Stimulated activated CD4-positive, alpha-beta T cell treated with anti-CD3 and anti-CD28 coated beads, Interleukin-1b, Interleukin-23, amount 100 ng/mL, for 24 hours (primary cell): ENCODE results near the gene ZDHHC3.

Experiments used
- DNase-seq, 4 experiments: peaks; one replicate each; pipeline ENCODE4 v3.0.0-alpha.2; 2020; ENCODE audit warnings: low read depth in 4 of 4, low spot score in 1 of 4

Gene ZDHHC3, protein sequence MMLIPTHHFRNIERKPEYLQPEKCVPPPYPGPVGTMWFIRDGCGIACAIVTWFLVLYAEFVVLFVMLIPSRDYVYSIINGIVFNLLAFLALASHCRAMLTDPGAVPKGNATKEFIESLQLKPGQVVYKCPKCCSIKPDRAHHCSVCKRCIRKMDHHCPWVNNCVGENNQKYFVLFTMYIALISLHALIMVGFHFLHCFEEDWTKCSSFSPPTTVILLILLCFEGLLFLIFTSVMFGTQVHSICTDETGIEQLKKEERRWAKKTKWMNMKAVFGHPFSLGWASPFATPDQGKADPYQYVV

DNA sequence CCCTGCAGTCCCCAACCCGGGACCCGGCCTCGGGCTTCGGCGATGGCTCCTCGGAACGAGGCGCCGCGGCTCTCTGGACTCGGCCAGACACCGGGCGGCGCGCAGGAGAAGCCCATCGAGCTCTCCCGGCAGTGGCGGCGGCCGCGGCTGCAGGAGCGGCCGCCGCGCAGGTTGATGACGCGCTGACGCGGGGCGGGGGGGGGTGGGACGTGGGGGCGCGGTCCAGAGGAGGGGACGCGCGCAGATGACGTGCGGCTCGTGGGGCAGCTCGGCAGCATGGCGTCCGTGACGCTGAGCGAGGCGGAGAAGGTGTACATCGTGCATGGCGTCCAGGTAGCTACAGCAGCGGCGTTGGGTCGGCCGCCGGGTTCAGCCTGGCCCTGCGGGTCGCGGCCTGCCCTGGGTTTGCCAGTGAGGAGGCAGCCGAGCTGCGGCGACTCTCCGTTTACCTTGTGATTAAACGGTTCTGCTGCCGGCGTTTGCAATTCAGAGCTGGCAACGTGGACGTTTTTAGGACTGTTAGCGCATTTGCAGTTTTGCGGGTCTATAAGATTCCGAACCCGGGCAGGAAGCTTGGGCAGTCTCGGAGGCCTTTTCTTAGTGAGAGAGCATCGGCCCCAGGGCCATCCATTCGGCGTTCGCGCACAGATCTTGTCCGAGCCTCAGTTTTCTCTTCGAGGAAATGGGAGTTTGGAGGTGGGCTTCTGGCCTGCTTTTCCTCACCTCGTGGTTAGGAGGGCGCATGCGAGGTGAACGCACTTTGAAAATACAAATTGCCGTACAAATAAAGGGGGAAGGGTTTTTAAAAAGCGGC, at the start of gene ZDHHC3, which contains the start of gene EXOSC7:
ZDHHC3 (minus strand) TSS at position 173 of the 814 bp plus-strand sequence. CDS start 16,738 bp downstream, outside the sequence.
EXOSC7 (plus strand) TSS at position 243 of the 814 bp plus-strand sequence; CDS start at position 277, 34 bp downstream.
- peak; percentile 73 to 79 (median 76) for DNase-seq

DNA sequence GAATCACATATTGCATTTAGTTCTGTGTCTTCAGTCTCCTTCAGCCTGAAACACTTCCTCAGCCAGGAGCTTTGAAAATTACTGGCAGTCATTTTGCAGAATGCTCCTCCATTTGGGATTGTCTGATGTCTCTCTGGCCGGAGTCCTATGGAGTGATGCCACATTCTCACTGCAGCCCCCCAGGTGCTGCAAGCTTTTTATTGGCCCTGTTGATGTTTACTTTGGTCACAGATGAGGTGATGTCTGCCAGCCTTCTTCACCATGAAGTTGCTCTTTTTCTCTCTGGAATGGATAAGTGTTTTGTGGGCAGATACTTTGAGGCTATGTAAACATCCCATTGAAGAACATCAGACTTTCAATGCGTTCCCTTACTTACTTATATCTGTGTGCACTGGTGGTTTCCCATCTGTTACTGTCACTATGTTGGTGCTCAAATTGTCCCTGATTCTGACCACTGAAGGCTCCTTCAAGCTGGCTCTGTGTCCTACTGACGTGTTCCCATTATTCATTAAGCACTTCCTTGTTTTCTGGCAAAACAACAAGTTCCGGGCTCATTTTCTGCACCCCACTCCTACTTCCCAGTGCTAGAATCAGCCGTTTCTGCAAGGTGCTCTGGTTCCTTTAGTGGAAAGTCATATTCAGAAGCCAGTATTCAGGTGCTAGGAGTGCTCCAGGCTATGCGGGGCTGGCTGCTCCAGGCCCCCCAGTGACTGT, 48.7 kb upstream of the ZDHHC3 start:
- DNase-seq: no peak

DNA sequence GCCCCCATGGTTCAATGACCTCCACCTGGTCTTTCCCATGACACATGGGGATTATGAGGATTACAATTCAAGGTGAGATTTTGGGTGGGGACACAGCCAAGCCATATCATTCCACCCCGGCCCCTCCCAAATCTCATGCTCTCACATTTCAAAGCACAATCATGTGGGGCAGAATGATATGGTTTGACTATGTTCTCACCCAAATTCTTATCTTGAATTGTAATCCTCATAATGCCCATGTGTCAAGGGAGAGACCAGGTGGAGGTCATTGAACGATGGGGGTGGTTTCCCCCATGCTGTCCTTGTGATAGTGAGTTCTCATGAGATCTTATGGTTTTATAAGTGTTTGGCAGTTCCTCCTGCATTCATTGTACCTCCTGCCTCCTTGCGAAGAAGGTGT, 47.7 kb upstream of the ZDHHC3 start:
- no peak for DNase-seq

DNA sequence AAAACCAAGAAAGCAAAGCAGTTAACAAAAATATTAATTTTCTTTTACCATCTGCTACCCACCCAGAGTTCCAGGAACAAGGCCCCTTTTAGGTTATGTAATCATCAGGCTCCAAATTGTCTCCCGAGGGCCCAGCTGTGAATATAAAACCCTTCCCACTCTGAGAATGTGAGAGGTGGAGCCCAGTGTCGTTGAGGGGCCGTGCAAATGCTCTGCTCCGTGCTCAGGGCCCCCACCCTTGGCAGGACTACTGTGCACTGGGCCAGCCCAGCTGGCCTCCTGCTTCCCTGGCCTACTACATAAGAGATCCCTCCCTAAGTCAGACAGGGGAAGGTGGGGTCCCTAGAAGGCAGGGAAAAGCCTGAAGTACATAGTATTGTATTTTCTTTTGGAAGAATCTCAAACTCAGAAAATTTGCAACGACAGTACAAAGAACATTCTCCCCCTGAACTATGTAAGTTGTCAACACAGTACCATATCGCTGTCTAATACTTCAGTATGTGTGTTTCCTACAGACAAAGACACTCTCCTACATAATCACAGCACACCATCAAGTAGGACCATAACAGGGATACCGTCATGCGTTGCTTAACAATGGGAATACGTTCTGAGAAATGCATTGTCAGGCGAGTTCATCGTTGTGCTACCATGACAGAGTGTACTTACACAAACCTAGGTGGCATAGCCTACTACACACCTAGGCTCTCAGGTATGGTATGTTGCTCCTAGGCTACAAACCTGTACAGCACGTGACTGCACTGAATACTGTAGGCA, 45.7 kb upstream of the ZDHHC3 start:
- no peak for DNase-seq

DNA sequence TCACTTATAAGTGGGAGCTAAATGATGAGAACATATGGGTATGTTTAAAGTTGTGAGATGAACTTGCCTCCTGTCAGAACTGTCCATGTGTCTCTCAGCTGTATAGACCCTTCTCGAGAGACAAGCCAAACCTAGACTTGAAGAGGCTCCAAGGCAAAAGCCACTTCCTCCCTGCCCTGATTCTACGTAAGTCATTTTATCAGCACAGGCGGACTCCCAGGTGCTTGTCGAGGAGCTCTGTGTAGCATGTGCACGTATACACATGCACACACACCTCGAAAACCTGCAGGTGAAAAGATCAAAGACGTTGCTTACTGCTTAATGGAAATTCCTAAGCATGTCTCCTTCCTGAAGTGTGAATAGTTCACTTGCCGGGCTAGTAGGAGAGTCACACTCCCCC, 44.6 kb upstream of the ZDHHC3 start:
- no peak for DNase-seq

DNA sequence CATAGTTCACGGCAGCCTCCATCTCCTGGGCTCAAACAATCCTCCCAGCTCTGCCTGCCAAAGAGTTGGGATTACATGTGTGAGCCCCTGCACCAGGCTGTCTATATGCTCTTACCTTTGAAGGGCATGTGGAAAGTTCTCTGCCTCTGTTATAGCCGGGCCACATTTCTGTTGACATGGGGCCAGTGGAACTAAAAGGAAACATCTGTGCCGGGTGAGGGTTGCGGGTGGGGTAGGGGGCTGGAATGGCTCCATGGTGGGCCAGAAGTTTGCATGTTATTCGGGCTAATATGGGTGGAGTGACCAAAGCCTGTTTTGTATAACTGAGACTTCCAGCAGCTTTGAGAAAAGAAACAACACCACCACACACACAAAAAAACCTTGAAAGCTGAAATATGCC, 41.8 kb upstream of the ZDHHC3 start:
- DNase-seq: no peak

DNA sequence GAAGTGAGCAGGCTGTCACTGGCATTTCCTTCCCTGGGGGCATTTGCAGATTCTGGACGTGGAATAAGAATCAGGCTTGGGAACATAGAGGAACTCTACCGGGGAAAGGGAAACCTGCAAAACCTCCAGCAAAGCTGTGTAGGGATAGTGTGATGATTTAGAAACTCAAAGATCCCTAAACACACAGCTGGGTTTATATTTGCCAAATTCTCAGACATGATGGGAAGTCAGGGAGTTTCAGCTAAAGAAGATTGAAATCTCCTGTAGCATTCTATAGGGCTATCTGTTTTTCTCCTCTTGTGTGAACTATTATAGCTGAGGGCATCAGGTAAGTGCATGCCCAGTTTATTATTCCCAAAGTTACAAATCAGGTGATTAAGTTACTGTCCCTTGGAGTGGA, 40.9 kb upstream of the ZDHHC3 start:
- no peak for DNase-seq

DNA sequence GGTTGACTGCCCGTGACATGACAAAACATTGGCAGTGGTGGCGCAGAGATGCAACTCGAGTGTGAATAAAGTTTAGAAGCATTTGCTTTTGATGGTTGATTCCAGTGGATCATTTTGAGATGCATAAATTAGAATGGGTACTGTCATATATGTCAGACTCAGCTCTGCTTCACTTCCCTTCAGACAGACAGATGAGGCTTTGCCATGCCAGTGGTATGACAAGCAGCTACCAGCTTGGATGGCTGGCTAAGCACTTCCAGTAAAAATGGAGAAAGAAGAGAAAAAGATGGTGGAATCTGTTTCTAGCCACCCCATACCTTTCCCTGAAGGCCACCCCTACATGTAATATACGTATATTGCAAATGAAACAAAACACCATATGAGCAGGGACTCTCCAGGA, 36.6 kb upstream of the ZDHHC3 start:
- DNase-seq: no peak

DNA sequence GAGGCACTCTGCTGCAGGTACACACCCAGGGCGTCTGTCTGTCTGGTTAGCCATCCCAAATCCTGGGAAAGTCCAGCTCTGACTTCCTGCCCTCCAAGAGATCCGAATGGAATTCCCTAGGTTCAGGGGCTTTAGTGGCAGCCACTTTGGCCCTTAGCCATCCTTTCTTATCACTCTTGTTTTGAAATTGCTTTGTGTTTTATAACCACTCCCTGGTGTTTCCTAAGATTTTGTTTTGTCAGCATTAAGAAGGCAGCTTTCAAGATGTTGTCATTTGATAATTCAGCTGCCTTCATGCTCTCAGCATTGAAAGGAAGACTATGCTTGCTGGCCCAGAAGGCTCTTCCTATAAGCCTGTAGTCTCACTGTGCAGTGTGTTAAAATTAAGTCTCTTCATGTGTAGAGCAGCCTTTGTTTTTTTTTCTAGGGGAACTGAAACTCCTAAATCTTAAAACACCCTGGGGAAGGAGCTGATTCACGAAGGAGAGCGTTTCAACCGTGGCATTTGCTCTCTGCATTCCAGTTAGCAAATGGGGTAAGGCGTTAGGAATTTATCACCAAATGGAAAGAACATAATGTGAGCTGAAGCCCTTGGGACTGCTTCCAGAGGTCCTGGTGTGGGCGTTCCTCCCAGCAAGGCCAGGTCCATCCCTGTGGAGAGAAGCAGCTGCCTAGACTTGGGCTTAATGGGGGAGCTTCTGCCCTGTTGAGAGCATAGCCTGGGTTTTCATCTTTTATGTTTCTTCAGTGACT, 36.0 kb upstream of the ZDHHC3 start:
- DNase-seq: no peak

DNA sequence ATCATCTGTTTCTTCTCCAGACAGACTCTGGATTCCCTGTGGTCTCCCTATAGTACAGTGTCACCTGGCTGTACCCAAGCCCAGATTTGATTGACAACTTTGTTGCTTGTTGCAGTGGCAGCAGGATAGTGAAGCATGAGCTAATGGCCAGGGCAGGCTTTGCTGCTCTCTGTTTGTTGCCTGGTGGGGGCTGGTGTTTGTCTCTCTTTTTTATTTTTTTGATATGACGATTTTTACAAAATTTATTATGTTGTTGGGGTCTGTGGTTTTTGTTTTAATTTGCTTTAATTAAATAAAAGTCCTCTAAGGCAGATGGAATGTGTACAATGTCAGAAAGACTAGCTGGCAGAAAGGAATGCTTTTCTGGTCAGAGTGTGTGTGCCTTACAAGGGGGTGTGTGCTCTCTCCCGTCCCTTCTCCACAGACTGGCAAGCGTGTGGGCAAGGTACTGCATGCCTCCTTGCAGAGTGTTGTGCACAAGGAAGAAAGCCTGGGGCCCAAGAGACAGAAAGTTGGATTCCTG, 34.9 kb upstream of the ZDHHC3 start:
- no peak for DNase-seq

DNA sequence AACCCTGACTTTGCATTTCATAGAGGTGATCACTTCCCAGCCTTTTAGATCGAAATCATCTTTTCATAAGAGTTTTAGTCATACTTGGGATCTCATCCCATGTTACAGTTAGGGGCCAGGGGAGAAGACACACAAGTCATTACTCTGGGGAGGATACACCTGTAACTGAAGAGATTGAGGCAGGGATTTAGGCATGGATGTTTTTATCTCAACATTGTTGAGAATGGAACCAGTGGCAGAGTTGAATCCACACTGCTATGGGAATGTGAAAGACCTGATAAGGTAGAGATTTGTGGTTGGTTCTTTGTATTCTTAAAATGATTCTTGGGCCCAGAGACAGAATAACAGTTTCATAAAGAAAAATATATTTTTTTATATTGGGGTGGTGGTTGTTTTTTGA, 33.9 kb upstream of the ZDHHC3 start:
- DNase-seq: no peak

DNA sequence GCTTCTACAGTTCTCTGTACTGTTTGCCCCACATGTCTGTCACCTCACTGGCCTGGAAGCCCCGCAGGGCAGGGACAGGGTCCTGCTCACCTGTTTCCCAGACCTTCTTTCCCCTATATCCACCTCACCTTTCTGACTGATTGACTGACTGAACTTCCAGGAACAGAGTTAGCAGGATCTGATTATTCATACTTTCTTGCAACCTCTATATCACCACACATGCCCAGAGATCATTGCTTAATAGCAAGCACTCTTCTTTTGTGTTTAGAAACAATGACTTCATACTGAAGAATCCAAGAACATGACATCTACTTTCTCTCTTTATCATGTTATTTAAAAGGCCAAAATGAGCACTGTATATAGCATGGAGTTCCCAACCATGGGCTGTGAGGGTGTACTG, 32.1 kb upstream of the ZDHHC3 start:
- no peak for DNase-seq

DNA sequence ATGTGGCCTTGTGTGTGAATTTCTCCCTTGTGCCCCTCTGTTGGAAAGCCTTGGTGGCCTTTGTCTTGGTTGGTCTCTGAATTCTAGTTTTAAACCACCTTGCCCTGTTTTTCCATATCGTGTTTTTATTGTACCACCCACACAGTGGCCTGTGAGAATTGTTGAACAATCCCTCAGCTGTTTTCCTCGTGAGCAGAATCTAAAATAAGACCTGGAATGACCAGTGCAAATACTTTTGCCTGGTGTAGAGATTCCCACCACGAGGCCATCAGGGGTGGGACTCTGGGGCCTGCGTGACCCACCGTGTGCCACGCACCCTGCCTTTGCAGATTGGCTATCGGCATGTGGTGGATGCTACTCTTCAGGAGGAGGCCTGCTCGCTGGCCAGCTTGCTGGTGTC, 31.1 kb upstream of the ZDHHC3 start:
- DNase-seq: no peak

DNA sequence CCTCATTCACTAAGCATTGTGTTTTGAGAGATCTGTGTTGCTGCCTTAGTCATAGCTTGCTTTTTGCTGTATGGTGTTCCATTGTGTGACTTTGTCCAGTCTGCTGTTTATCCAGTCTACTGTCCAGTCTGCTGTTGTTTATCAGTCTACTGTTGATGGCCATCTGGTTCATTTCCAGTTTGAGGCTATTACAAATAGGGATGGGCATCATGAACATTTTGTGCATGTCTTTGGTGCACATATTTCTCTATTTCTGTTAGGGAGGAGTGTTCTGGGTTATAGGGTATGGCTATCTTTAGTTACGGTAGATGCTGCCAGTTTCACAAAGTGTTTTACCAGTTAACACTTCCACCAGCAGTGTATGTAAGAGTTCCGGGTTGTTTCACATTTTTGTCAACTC, 27.9 kb upstream of the ZDHHC3 start:
- DNase-seq: no peak

DNA sequence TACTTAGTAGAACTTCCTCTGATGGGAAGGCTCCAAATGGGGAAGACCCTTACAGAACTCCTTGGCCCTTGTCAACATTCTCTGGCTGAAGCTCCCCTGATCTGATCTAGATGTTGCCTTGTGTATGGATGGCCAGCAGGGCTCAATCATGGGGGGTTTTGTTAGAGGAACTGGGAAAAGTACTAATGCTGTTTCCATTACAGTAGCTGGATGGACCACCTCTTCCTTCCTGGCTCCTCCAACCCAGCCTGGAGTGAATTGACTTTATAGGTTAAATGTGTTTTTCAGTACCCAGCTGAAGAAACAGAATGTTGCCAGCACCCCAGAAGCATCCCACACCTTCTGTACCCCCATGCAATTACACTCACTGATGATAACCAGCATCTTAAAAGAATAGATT, 27.4 kb upstream of the ZDHHC3 start:
- DNase-seq: no peak

DNA sequence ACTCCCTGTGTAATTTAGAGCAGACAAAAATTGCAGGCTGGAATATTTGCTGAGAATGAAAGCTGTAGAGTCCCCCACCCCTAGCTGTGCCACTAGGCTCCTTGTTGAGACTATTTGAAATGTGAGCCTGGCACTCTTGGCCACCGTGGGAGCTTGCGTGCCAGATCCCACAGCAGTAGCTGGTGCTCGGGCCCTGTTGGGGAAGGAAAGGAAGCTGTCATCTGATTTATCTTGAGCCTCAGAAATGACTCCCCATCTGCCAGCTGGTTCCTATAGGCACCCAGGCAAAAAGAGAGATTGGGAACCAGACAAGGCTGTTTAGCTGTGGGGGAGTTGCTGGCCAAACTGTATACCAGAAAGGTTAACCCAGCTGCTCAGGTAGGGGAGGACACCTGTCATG, 26.7 kb upstream of the ZDHHC3 start:
- no peak for DNase-seq

DNA sequence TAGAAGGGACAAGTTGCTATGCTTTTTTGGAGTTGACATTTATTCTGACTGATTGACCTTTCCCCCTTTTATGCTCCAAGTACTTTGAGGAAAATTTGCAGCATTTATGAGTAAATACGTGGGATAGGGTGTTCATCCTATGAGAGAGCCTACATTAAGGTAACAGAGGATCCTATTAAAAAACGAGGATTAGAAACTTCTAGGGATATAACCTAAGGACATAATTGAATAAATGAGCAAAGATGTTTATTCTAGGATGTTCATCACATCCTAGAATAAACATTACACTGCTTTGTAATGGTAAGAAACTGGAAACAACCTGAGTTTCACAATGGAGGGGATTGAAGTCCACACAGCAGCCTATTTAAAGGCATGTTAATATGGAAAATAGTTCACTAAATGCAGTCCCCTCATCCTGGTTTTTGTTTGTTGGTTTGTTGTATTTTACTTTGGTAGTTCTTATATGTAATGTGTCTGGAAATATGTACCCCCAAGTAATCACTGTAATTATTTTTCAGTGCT, 26.2 kb upstream of the ZDHHC3 start:
- no peak for DNase-seq

DNA sequence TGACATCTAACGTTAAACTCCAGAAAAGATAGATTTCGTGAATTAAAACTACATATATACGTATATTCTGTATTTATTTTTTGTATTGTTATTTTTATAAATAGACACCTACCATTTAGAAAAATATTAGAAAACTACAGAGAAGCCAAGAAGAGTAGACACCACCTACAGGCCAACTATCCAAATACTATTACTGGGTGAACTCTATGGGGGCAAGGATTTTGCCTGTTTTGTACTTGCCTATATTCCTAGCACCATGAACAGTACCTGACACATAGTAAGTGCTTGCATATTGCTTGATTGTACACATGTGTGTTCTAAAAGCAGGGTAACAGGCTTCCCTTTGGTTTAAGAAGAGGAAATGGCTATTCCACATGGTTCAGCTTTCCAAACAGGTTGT, 25.8 kb upstream of the ZDHHC3 start:
- DNase-seq: no peak

DNA sequence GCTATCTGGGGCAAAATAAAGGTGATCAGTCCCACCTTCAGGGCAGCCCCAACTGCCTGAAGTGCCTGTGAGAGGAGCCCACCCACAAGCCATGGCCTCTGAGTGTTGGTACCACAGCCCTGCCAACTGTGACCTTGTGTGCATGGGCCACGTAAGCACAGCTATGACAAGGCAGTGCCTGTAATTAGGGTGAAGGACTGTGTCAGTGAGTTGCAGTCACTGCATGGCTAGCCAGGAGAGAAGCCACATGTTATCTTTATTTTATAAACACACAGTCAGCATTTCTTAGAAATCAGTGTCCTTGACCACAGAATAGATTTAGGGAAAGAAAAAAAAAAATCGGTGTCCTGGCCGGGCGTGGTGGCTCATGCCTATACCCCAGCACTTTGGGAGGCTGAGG, 24.8 kb upstream of the ZDHHC3 start:
- no peak for DNase-seq

DNA sequence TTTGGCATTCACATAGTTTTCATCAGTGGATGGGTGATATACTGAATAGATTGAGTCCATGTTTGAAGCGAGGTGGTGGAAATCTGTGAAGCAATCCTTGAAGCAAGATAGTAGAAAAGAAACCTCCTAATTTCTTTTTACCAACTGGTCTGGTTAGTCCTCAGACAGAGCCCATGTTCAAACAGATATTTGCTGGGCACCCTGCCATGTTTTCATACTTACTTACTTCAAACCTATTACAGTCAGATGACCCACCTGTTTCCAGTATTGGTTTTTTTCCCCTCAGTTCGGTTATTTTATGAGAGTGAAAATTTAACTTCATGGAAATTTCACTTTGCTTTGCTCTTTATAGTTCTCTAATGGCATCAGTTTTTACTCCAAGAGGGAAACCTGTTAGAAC, 23.8 kb upstream of the ZDHHC3 start:
- no peak for DNase-seq
